GM18873 (cell line): ENCODE results near the gene SGPP1.
"Not testable (repeated sequence)": the region's sequence is repeated elsewhere in the genome, so short reads cannot be mapped to it uniquely, and the experiment has no call there.

Experiments used
- ATAC-seq: cut with Tn5 transposase; IDR thresholded peaks from one replicate; pipeline ENCODE4 v1.9.1; 2021; ENCODE audit warnings: mild to moderate bottlenecking, moderate library complexity, moderate number of reproducible peaks; ENCODE audit not compliant: unreplicated experiment, low FRiP score

SGPP1 gene

GRCh38 chr14:63727736-63728728 lies at the start of gene SGPP1:
Gene SGPP1, minus strand, starts transcription at chr14:63728065. Its CDS starts 121 bp downstream, at chr14:63727944.
- ATAC-seq: peak; percentile 60

- no peak for ATAC-seq
These were observed 49.2 kb upstream of the SGPP1 start for GRCh38 chr14:63777024-63777423.

GRCh38 chr14:63773504-63773903 lies 45.6 kb upstream of the SGPP1 start:
- no peak for ATAC-seq

GRCh38 chr14:63770187-63770807 lies 42.4 kb upstream of the SGPP1 start:
- ATAC-seq: no peak

GRCh38 chr14:63766611-63767010 lies 38.7 kb upstream of the SGPP1 start:
- no peak for ATAC-seq

- ATAC-seq: no peak
These were observed 36.8 kb upstream of the SGPP1 start for GRCh38 chr14:63764620-63765139.

- ATAC-seq: no peak
These were observed 36.2 kb upstream of the SGPP1 start for GRCh38 chr14:63764103-63764502.

GRCh38 chr14:63761351-63762117 lies 33.7 kb upstream of the SGPP1 start:
- ATAC-seq: no peak

GRCh38 chr14:63760014-63760413 lies 32.1 kb upstream of the SGPP1 start:
- ATAC-seq: peak; percentile 57

GRCh38 chr14:63759456-63759855 lies 31.6 kb upstream of the SGPP1 start:
- ATAC-seq: peak; percentile 55

GRCh38 chr14:63757211-63757610 lies 29.3 kb upstream of the SGPP1 start:
- ATAC-seq: no peak

- ATAC-seq: no peak
These were observed 24.7 kb upstream of the SGPP1 start for GRCh38 chr14:63752449-63753169.

GRCh38 chr14:63751076-63751475 lies 23.2 kb upstream of the SGPP1 start:
- not testable (repeated sequence) for ATAC-seq

GRCh38 chr14:63747846-63748245 lies 20.0 kb upstream of the SGPP1 start:
- ATAC-seq: no peak

- ATAC-seq: peak; percentile 48
These were observed 18.1 kb upstream of the SGPP1 start for GRCh38 chr14:63745858-63746425.

GRCh38 chr14:63745272-63745671 lies 17.4 kb upstream of the SGPP1 start:
- ATAC-seq: no peak

GRCh38 chr14:63737582-63738006 lies 9.7 kb upstream of the SGPP1 start:
- ATAC-seq: peak; percentile 91

- no peak for ATAC-seq
These were observed 7.9 kb upstream of the SGPP1 start for GRCh38 chr14:63735720-63736119.

GRCh38 chr14:63730659-63731058 lies 2.8 kb upstream of the SGPP1 start:
- ATAC-seq: no peak
